Stomach smooth muscle (tissue), 2 donors: Measurements from ENCODE around the gene RASSF7.

ENCODE experiments used
- H3K27ac ChIP-seq: one replicate; pipeline ENCODE4 v1.7.0; 2013; ENCODE audit warnings: mild to moderate bottlenecking, low read length, inconsistent platforms
- H3K27me3 ChIP-seq, 2 donors: one replicate each; pipeline ENCODE4 v1.7.0; 2013; ENCODE audit warnings: low read length in 2 of 2; ENCODE audit not compliant: insufficient read depth in 2 of 2, control insufficient read depth in 1 of 2
- H3K36me3 ChIP-seq, 2 donors: one replicate each; pipeline ENCODE4 v1.7.0; 2013; ENCODE audit warnings: low read length in 2 of 2; ENCODE audit not compliant: control insufficient read depth in 2 of 2, insufficient read depth in 2 of 2
- H3K4me1 ChIP-seq: one replicate; pipeline ENCODE4 v1.7.0; 2013; ENCODE audit warnings: low read length; ENCODE audit not compliant: control insufficient read depth, insufficient read depth
- H3K4me3 ChIP-seq, 2 donors: one replicate each; pipeline ENCODE4 v1.7.0; 2013; ENCODE audit warnings: low read length in 2 of 2
- H3K9ac ChIP-seq, 2 donors: one replicate each; pipeline ENCODE4 v1.7.0; 2013; ENCODE audit warnings: low read length in 2 of 2, mild to moderate bottlenecking in 1 of 2
- H3K9me3 ChIP-seq, 2 donors: one replicate each; pipeline ENCODE4 v1.7.0; 2013; ENCODE audit warnings: low read length in 2 of 2; ENCODE audit not compliant: control insufficient read depth in 2 of 2
- donor health status: healthy.
- donor health status: Pancreatic carcinoma.

RASSF7 gene

DNA sequence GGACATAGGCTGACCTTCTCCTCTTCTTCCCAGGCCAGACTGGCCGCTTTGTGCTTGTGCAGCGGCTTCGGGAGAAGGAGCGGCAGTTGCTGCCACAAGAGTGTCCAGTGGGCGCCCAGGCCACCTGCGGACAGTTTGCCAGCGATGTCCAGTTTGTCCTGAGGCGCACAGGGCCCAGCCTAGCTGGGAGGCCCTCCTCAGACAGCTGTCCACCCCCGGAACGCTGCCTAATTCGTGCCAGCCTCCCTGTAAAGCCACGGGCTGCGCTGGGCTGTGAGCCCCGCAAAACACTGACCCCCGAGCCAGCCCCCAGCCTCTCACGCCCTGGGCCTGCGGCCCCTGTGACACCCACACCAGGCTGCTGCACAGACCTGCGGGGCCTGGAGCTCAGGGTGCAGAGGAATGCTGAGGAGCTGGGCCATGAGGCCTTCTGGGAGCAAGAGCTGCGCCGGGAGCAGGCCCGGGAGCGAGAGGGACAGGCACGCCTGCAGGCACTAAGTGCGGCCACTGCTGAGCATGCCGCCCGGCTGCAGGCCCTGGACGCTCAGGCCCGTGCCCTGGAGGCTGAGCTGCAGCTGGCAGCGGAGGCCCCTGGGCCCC, 1.4 kb downstream of the RASSF7 start:
- Histone ChIP-seq H3K4me3 (no peak overlapping the region), H3K36me3 (no peaks in the 10 kb centered on the region), H3K4me1 (peaks cover 14% of the 10 kb centered on the region), H3K27ac (no peak overlapping the region), H3K27me3 (peaks cover 4 to 16% of the 10 kb centered on the region in 2 donors), H3K9ac (no peak overlapping the region), H3K9me3 (no peaks in the 10 kb centered on the region)

DNA sequence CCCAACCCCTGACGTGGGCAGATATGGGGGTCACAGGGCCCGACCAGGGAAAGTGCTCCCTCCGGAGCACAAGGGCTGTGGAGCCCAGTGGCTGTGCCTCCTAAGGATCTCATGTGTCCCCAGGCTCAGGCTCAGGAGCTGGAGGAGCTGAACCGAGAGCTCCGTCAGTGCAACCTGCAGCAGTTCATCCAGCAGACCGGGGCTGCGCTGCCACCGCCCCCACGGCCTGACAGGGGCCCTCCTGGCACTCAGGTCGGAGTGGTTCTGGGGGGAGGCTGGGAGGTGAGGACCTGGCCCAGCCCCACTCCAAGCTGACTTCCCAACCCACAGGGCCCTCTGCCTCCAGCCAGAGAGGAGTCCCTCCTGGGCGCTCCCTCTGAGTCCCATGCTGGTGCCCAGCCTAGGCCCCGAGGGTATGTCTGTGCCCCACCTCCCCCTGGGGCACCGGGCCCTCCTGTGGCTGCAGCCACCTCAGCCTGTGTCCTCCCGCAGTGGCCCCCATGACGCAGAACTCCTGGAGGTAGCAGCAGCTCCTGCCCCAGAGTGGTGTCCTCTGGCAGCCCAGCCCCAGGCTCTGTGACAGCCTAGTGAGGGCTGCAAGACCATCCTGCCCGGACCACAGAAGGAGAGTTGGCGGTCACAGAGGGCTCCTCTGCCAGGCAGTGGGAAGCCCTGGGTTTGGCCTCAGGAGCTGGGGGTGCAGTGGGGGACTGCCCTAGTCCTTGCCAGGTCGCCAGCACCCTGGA, 2.5 kb downstream of the RASSF7 start:
- Histone ChIP-seq H3K27me3 (peaks cover 0 to 5% of the 10 kb centered on the region in 2 donors), H3K4me1 (peaks cover 25% of the 10 kb centered on the region), H3K9ac (no peak overlapping the region), H3K27ac (no peak overlapping the region), H3K4me3 (no peak overlapping the region), H3K9me3 (no peaks in the 10 kb centered on the region), H3K36me3 (no peaks in the 10 kb centered on the region)

DNA sequence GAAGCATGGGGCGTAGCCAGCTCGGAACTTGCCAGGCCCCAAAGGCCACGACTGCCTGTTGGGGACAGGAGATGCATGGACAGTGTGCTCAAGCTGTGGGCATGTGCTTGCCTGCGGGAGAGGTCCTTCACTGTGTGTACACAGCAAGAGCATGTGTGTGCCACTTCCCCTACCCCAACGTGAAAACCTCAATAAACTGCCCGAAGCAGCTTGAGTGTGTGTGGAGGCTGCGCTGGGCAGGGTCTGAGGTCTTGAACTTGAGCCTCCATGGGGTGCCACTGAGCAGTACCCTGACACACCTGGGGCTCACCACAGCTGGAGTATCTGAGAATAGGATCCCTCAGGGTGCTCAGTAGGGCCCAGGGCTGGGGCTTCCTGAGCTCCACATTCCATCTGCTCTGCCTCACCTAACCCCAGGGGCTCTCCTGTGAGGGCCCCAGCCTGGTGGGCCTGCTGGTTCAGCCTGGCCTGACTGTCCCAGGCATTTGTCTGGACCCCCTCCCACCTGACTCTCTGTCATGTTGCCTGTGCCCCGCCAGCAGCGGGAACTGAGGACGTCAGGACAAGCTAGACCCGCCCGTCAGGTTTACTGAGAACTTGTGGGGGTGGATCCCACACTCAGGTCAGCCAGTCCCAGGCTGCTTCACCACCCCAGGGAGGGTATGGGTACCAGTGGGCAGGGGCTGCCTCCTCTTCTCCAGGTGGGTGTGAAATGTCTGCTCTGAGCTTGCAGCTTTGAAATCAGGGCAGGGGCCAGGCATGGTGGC, 3.2 kb downstream of the RASSF7 start:
- H3K27ac ChIP-seq: no peak overlapping the region
- peaks cover 27% of the 10 kb centered on the region for H3K4me1 ChIP-seq
- no peaks in the 10 kb centered on the region for H3K36me3 ChIP-seq
- H3K9me3 ChIP-seq: no peaks in the 10 kb centered on the region
- H3K4me3 ChIP-seq: no peak overlapping the region
- no peak overlapping the region for H3K9ac ChIP-seq
- peaks cover 0 to 4% of the 10 kb centered on the region in 2 donors for H3K27me3 ChIP-seq

DNA sequence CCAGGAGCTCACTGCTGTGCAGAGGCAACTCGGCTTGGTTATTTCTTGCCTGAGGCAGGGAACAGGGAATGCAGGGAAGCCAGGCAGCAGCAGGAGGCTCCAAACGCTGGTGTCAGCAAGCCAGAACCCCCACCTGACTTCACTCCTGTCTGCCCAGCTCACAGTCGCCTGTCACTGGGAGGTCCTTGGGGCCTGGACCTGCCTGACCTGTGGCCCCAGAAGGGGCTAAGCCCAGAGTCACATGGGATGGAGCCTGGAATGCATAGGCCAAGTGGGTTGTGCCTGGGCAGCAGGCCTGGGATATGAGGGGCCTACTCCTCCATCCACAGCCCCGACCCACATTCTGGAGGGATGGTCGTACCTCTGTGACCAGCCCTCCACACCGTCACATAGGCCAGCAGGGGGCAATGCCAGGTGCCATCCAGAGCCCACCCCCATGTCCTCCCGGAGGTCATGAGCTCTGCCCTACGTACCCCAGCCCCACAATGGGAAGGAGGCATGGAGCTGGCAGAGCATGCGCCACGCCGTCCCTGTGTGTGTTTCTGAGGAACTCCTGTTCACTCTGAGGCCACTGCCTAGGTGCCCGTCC, 5.2 kb downstream of the RASSF7 start:
- Histone ChIP-seq H3K27me3 (no peaks in the 10 kb centered on the region), H3K4me3 (no peak overlapping the region), H3K4me1 (peaks cover 25% of the 10 kb centered on the region), H3K9ac (no peak overlapping the region), H3K9me3 (no peaks in the 10 kb centered on the region), H3K36me3 (no peaks in the 10 kb centered on the region), H3K27ac (no peak overlapping the region)

DNA sequence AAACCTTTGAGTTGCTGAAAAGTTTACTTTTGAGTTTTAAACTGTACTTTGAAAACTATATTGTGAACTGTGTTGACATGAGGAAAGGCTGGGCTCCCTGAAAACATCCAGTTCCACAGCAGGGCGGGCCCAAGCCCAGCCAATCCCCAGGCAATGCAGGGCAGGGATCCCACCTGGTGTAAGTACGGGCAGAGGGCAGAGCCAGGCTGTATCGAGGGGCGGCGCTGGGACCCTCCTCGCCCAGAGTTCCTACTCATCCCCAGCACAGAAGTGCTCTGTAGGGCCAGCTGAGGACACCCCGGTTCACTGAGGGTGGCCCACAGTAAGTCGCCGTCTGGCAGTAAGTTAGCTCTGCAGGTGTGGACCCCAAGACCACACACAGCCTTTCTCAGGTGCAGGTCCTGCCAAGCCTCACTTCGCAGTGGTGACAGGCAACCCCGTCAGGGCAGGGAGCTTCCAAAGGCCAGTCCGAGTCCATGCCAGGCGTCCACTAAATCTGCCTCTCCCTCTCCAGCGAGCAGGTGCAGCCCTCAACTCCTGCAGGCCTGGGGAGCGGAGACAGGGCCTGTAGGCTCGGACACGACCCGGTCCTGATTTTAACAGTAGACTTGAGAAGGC, 6.3 kb downstream of the RASSF7 start:
- peaks cover 20% of the 10 kb centered on the region for H3K4me1 ChIP-seq
- H3K9ac ChIP-seq: no peak overlapping the region
- no peaks in the 10 kb centered on the region for H3K36me3 ChIP-seq
- H3K9me3 ChIP-seq: no peaks in the 10 kb centered on the region
- H3K4me3 ChIP-seq: peak overlapping the region in 1 of 2 donors; percentile 73
- H3K27ac ChIP-seq: no peak overlapping the region
- no peaks in the 10 kb centered on the region for H3K27me3 ChIP-seq

DNA sequence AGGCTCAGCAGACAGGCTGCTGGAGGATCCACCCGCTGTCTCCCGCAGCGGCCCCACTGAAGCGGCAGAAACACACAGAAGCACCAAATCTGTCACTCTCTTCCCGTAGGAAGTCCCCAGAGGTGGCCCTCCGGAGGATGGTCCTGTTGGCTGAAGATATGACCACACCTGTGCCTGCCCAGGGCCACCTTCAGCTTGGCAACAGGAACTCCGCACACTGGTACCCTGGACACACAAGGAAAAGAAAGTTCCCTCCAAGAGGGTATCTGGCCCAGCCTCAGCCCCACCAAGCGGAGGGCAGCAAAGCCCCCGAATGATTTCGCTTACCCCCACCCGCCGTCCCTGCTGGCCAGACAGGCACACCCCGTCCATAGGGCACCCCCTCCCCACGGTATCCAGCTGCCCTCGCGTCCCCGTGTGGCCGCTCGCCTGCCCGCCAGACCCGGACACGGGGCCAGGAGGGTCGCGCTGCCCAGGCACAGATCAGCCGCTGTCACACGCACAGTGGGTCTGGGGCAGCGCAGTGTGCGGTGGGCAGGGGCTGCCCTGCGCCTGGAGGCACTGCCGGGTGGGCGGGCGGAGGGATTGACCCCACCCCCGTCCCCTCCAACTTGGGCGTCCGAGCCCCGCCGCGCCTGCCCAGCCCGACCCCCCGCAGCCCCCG, 7.0 kb downstream of the RASSF7 start:
- Histone ChIP-seq H3K27ac (no peak overlapping the region), H3K9me3 (no peaks in the 10 kb centered on the region), H3K4me1 (peaks cover 20% of the 10 kb centered on the region), H3K27me3 (no peaks in the 10 kb centered on the region), H3K36me3 (no peaks in the 10 kb centered on the region), H3K9ac (peak overlapping the region; percentile 29 to 48), H3K4me3 (peak overlapping the region; percentile 35 to 73)

DNA sequence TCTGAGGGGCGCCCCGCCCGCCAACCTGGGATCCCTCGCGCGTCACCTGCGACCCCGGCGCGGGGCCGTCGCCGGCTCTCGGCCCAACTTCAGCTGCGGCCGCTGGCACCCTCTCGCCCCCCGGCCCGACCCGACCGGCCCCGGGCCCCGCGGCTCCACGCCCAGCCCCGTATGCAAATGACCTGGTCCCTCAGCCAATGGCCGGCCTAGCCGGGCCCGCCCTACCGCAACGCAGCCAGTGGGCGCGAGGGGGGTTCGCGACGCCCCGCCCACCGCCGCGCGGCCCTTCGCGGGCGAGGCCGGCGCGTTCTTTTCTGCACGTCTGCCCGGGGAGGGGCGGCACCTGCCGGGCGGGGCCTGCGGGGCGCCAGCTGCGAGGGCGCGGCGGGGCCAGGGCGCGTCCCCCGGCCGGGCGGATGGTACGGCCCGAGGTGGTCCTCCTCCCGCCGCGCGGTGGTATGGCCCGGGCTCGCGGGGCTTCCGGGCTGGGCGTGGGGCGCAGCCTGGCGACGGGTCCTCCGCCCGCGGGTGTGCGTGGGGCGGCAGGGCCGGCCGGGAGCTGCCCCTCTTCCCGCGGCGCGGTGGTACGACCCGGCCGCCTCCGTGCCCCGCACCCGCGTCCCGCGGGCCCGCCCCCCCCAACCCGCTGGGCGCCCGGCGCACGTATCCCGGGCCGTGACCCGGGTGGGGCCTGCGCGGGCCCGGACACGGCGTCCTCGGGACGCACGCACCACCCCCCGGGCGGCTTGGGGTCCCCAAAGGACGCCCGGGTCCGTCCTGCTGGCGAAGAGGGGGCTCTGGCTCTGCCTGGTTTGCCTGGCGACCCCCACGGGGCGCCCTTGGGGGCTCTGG, 7.8 kb downstream of the RASSF7 start:
- H3K9ac ChIP-seq: peak overlapping the region; percentile 62 to 73
- H3K4me1 ChIP-seq: peaks cover 20% of the 10 kb centered on the region
- peak overlapping the region; percentile 35 to 73 for H3K4me3 ChIP-seq
- peak overlapping the region; percentile 58 for H3K27ac ChIP-seq
- H3K27me3 ChIP-seq: no peaks in the 10 kb centered on the region
- no peaks in the 10 kb centered on the region for H3K36me3 ChIP-seq
- no peaks in the 10 kb centered on the region for H3K9me3 ChIP-seq

DNA sequence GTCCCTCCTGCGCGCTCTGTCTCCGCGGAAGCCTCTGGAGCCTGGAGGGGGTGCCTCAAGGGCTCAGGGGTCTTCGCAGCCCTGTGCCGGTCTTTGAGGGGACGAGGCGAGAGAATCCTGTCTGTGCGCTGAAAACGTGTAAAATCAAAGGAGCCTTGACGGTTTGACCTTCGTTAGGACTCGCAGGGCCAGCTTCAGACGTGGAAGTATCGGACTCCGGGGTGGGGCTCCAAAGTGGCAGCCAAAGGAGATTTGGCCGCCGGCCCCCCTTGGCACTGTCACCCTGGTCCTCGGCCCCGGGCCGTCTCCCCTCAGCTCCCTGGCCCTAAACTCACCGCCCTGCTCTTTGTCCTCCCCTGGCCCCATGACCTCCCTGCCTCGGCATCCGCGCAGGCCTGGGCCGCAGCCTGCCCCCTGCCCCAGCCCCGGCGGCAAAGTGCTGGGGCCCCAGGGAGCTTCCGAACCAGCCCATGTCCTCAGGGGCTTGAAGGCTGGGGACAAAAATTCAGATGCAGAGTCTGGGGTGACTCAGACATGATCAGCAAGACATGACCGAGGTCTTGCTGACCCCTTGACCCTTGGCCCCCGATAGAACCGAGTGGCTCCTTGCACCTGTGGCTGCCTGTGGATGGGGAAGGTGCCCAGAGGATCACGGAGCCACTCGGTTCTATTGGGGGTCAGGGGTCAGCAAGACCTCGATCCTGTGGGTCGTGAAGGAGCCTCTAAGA, 8.6 kb downstream of the RASSF7 start:
- H3K27me3 ChIP-seq: no peaks in the 10 kb centered on the region
- H3K27ac ChIP-seq: peak overlapping the region; percentile 58
- no peaks in the 10 kb centered on the region for H3K36me3 ChIP-seq
- no peaks in the 10 kb centered on the region for H3K9me3 ChIP-seq
- H3K4me1 ChIP-seq: peaks cover 21% of the 10 kb centered on the region
- H3K9ac ChIP-seq: peak overlapping the region; percentile 62 to 73
- H3K4me3 ChIP-seq: peak overlapping the region; percentile 35 to 73

DNA sequence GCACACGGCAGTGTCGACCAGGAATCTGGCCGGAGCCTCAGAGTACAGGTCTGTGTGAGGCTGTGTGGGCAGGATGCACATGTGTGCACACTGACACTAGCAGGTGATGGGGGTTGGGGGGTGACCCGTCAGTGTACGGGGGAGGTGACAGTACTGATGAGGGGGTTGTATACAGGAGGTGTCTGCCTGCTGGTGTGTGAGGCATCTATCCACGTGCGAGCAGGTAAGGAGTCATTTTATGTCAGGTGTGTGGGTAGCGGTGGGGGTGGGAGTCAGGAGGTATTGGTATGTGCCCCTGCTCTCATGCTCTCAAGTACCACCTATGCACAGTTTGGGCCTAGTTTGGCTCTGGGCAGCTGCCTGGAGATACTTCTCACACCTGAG, 11.0 kb downstream of the RASSF7 start:
- peaks cover 30% of the 10 kb centered on the region for H3K4me1 ChIP-seq
- no peak overlapping the region for H3K27ac ChIP-seq
- peaks cover 0 to 2% of the 10 kb centered on the region in 2 donors for H3K27me3 ChIP-seq
- H3K9me3 ChIP-seq: no peaks in the 10 kb centered on the region
- no peak overlapping the region for H3K4me3 ChIP-seq
- H3K9ac ChIP-seq: no peak overlapping the region
- H3K36me3 ChIP-seq: no peaks in the 10 kb centered on the region
